Measurements from ENCODE around the gene CNEP1R1. TPM values are rescaled to one million over a fixed set of nuclear protein-coding genes. Genes with fewer than 3 reads are reported as not detected.

The CNEP1R1 gene
- total RNA-seq, 2 experiments from 2014 or later, result 36.6 to 46.3 TPM

- H3K4me3 Mint-ChIP-seq, result no peak overlapping the region
- no peak for TF ChIP-seq CTCF (IDR thresholded peaks at IDR 0.05)
- H3K9me3 Mint-ChIP-seq, result no peaks in the 10 kb centered on the region
- no peaks in the 10 kb centered on the region for H3K4me1 Mint-ChIP-seq (ENCODE audit: low read depth)
- H3K4me1 ChIP-seq (ENCODE audit: insufficient read depth, low read length), result no peaks in the 10 kb centered on the region
- ATAC-seq (ENCODE audit: poor library complexity) (no peak), DNase-seq (no peak)
- H3K36me3 Mint-ChIP-seq (ENCODE audit: low read depth), result no peaks in the 10 kb centered on the region
- POLR2A ChIA-PET, result no interaction called here
- H3K9me3 ChIP-seq (ENCODE audit: control insufficient read depth in 1 of 2, insufficient read depth in 1 of 2, low read length in 2 of 2), result no peaks in the 10 kb centered on the region
- peaks cover 5 to 6% of the 10 kb centered on the region in 2 experiments for H3K27me3 ChIP-seq (ENCODE audit: control insufficient read depth in 1 of 2, insufficient read depth in 2 of 2, low read length in 2 of 2)
- no peak overlapping the region for H3K27ac Mint-ChIP-seq
- intact Hi-C loops (cut with DNase I, micrococcal nuclease), result no loop called here
- no peak overlapping the region for H3K4me3 ChIP-seq (ENCODE audit: low read length)
- no peaks in the 10 kb centered on the region for H3K36me3 ChIP-seq (ENCODE audit: insufficient read depth, low read length)
- CTCF ChIA-PET, result no interaction called here
- H3K27me3 Mint-ChIP-seq, result peaks cover 16% of the 10 kb centered on the region
- no peak overlapping the region for H3K27ac ChIP-seq (ENCODE audit: low read depth in 1 of 2, low read length in 2 of 2)
Observed at GRCh38 chr16:49995720-49996119, 29.3 kb upstream of the CNEP1R1 start.

GRCh38 chr16:49997721-49998251, 27.2 kb upstream of the CNEP1R1 start:
- Mint-ChIP-seq H3K27me3 (peaks cover 16% of the 10 kb centered on the region), H3K9me3 (no peaks in the 10 kb centered on the region), H3K36me3 (ENCODE audit: low read depth) (no peaks in the 10 kb centered on the region), H3K4me1 (ENCODE audit: low read depth) (no peaks in the 10 kb centered on the region), H3K4me3 (no peak overlapping the region), H3K27ac (no peak overlapping the region)
- no peaks in the 10 kb centered on the region for H3K4me1 ChIP-seq (ENCODE audit: insufficient read depth, low read length)
- no peak for ATAC-seq (ENCODE audit: poor library complexity)
- H3K36me3 ChIP-seq (ENCODE audit: insufficient read depth, low read length), result no peaks in the 10 kb centered on the region
- H3K9me3 ChIP-seq (ENCODE audit: control insufficient read depth in 1 of 2, insufficient read depth in 1 of 2, low read length in 2 of 2), result no peaks in the 10 kb centered on the region
- POLR2A ChIA-PET, result no interaction called here
- H3K27me3 ChIP-seq (ENCODE audit: control insufficient read depth in 1 of 2, insufficient read depth in 2 of 2, low read length in 2 of 2), result peaks cover 3 to 5% of the 10 kb centered on the region in 2 experiments
- intact Hi-C loops (cut with DNase I, micrococcal nuclease), result no loop called here
- no peak overlapping the region for H3K27ac ChIP-seq (ENCODE audit: low read depth in 1 of 2, low read length in 2 of 2)
- no peak overlapping the region for H3K4me3 ChIP-seq (ENCODE audit: low read length)
- TF ChIP-seq CTCF (IDR thresholded peaks at IDR 0.05), result no peak
- DNase-seq, result no peak
- CTCF ChIA-PET, result no interaction called here

- H3K27me3 Mint-ChIP-seq, result peaks cover 12% of the 10 kb centered on the region
- POLR2A ChIA-PET, result no interaction called here
- intact Hi-C loops (cut with DNase I, micrococcal nuclease), result no loop called here
Observed at GRCh38 chr16:49998991-49999390, 26.0 kb upstream of the CNEP1R1 start.

More at GRCh38 chr16:49998991-49999390, 26.0 kb upstream of the CNEP1R1 start:
- no peaks in the 10 kb centered on the region for H3K4me1 Mint-ChIP-seq (ENCODE audit: low read depth)
- Histone ChIP-seq H3K4me1 (ENCODE audit: insufficient read depth, low read length) (no peaks in the 10 kb centered on the region), H3K9me3 (ENCODE audit: control insufficient read depth in 1 of 2, insufficient read depth in 1 of 2, low read length in 2 of 2) (no peaks in the 10 kb centered on the region), H3K36me3 (ENCODE audit: insufficient read depth, low read length) (no peaks in the 10 kb centered on the region), H3K27ac (ENCODE audit: low read depth in 1 of 2, low read length in 2 of 2) (no peak overlapping the region), H3K4me3 (ENCODE audit: low read length) (no peak overlapping the region), H3K27me3 (ENCODE audit: control insufficient read depth in 1 of 2, insufficient read depth in 2 of 2, low read length in 2 of 2) (peaks cover 1 to 3% of the 10 kb centered on the region in 2 experiments)
- DNase-seq (no peak), ATAC-seq (ENCODE audit: poor library complexity) (no peak)
- no peak overlapping the region for H3K4me3 Mint-ChIP-seq
- no peak for TF ChIP-seq CTCF (IDR thresholded peaks at IDR 0.05)
- no peaks in the 10 kb centered on the region for H3K9me3 Mint-ChIP-seq
- no peaks in the 10 kb centered on the region for H3K36me3 Mint-ChIP-seq (ENCODE audit: low read depth)
- H3K27ac Mint-ChIP-seq, result no peak overlapping the region
- CTCF ChIA-PET, result no interaction called here

All from CD4-positive, alpha-beta T cell (primary cell).